Middle frontal gyrus (tissue), 1 donor: ENCODE measurements around the gene DENND4B.
A peak's percentile ranks its signal among the peaks of the same experiment; 100 is the strongest.

ENCODE experiments used
- DNase-seq: peaks from one replicate; pipeline ENCODE4 v3.0.0-alpha.2; 2015; ENCODE audit warnings: low spot score; ENCODE audit errors: extremely low spot score

Gene DENND4B

GRCh38 chr1:153968408-153968807 is 21.9 kb upstream of the DENND4B start:
- DNase-seq: no peak

- no peak for DNase-seq
These were observed 21.5 kb upstream of the DENND4B start for GRCh38 chr1:153968000-153968363.

- DNase-seq: peak; percentile 97
These were observed 20.8 kb upstream of the DENND4B start, which contains the start of gene CREB3L4 for GRCh38 chr1:153967107-153967999. TSS of gene CREB3L4 (plus strand) at chr1:153967902. CDS start at chr1:153968526, 624 bp downstream.

GRCh38 chr1:153963850-153964331 is 17.4 kb upstream of the DENND4B start:
- DNase-seq: no peak

GRCh38 chr1:153963030-153963849 is 16.7 kb upstream of the DENND4B start, which contains the start of gene SLC39A1:
TSS of gene SLC39A1 (minus strand) at chr1:153963537. CDS start at chr1:153962715, 822 bp downstream.
- DNase-seq: peak; percentile 96

GRCh38 chr1:153962088-153963029 is 15.8 kb upstream of the DENND4B start:
- DNase-seq: no peak

GRCh38 chr1:153961421-153961820 is 14.9 kb upstream of the DENND4B start:
- no peak for DNase-seq

GRCh38 chr1:153960206-153960605 is 13.7 kb upstream of the DENND4B start:
- no peak for DNase-seq

GRCh38 chr1:153959454-153959853 is 12.9 kb upstream of the DENND4B start:
- no peak for DNase-seq

- no peak for DNase-seq
These were observed 12.4 kb upstream of the DENND4B start for GRCh38 chr1:153958961-153959260.

GRCh38 chr1:153958111-153958960 is 11.8 kb upstream of the DENND4B start, which contains the start of gene CRTC2:
TSS of gene CRTC2 (minus strand) at chr1:153958612. CDS start at chr1:153958497, 115 bp downstream.
- peak; percentile 98 for DNase-seq

- no peak for DNase-seq
These were observed 11.2 kb upstream of the DENND4B start for GRCh38 chr1:153957744-153958110.

- no peak for DNase-seq
These were observed 10.6 kb upstream of the DENND4B start for GRCh38 chr1:153956997-153957715.

- no peak for DNase-seq
These were observed 8.3 kb upstream of the DENND4B start for GRCh38 chr1:153954826-153955225.

GRCh38 chr1:153953859-153954365 is 7.4 kb upstream of the DENND4B start:
- no peak for DNase-seq

GRCh38 chr1:153951801-153952200 is 5.3 kb upstream of the DENND4B start:
- no peak for DNase-seq

GRCh38 chr1:153951183-153951582 is 4.7 kb upstream of the DENND4B start:
- DNase-seq: no peak

GRCh38 chr1:153945795-153946621 is 510 bp downstream of the DENND4B start:
- DNase-seq: no peak
